Smooth muscle cell (in vitro differentiated cells): ENCODE results near the gene ANO7. TPM values are rescaled to one million over a fixed set of nuclear protein-coding genes. Genes with fewer than 3 reads are reported as not detected.

ENCODE experiments used
- DNase-seq: peaks from one replicate; lab custom pipeline; 2025; ENCODE audit not compliant: unreplicated experiment; lab: John Stamatoyannopoulos, UW
- H2AFZ ChIP-seq: fragments of 200-600 bp; sonication (generic); 2 replicates; pipeline ENCODE4 v1.6.0; 2016; ENCODE audit warnings: antibody characterized with exemption, low read depth, mild to moderate bottlenecking
- H3F3A ChIP-seq: fragments of 200-600 bp; sonication (generic); 2 replicates; pipeline ENCODE4 v1.6.0; 2017; ENCODE audit warnings: antibody characterized with exemption, low read depth
- H3K27ac ChIP-seq: fragments of 200-600 bp; sonication (generic); 2 replicates; pipeline ENCODE4 v1.5.1; 2016; ENCODE audit warnings: low read depth, mild to moderate bottlenecking
- H3K27me3 ChIP-seq: fragments of 200-600 bp; sonication (generic); 2 replicates; pipeline ENCODE4 v1.6.1; 2016; ENCODE audit warnings: low read depth, mild to moderate bottlenecking
- H3K36me3 ChIP-seq: fragments of 200-600 bp; sonication (generic); 2 replicates; pipeline ENCODE4 v1.5.1; 2016; ENCODE audit warnings: low read depth
- H3K4me1 ChIP-seq: fragments of 200-600 bp; sonication (generic); 2 replicates; pipeline ENCODE4 v1.5.1; 2016; ENCODE audit warnings: low read depth
- H3K4me2 ChIP-seq: fragments of 200-600 bp; sonication (generic); 2 replicates; pipeline ENCODE4 v1.6.0; 2016; ENCODE audit warnings: mild to moderate bottlenecking
- H3K4me3 ChIP-seq: fragments of 200-600 bp; sonication (generic); 2 replicates; pipeline ENCODE4 v1.5.1; 2016; ENCODE audit warnings: mild to moderate bottlenecking
- H3K79me2 ChIP-seq: fragments of 200-600 bp; sonication (generic); 2 replicates; pipeline ENCODE4 v1.6.0; 2016; ENCODE audit warnings: low read depth, mild to moderate bottlenecking
- H3K9ac ChIP-seq: fragments of 200-600 bp; sonication (generic); 2 replicates; pipeline ENCODE4 v1.6.0; 2016; ENCODE audit warnings: low read depth
- H3K9me3 ChIP-seq: fragments of 200-600 bp; sonication (generic); replicated peaks from 2 replicates; pipeline ENCODE4 v1.5.1; 2016; ENCODE audit warnings: low read depth
- H4K20me1 ChIP-seq: fragments of 200-600 bp; sonication (generic); 2 replicates; pipeline ENCODE4 v1.6.0; 2016; ENCODE audit warnings: low read depth
- CTCF ChIP-seq: fragments of 200-600 bp; sonication (generic); IDR thresholded peaks from 2 replicates; pipeline ENCODE4 v1.5.1; 2017; ENCODE audit warnings: borderline replicate concordance, mild to moderate bottlenecking, antibody characterized with exemption; ENCODE audit not compliant: insufficient read depth, poor library complexity, severe bottlenecking
- WGBS: methylation state at CpG from one replicate; pipeline ENCODE4 v1.1.7; 2016; ENCODE audit warnings: low lambda C conversion rate; 5-methylcytosine and 5-hydroxymethylcytosine counted together
- polyA plus RNA-seq: library from polyadenylated mRNA; unstranded; fragments of >200 nt; fragmentation: Nextera tagmentation; extraction: Ambion mirVana; gene quantifications from 2 replicates; pipeline ENCODE4 v1.2.1, GENCODE V29; 2016
- total RNA-seq: library from RNA; depleted of rRNA; stranded (reverse); fragments of >200 nt; gene quantifications from 2 replicates; pipeline ENCODE4 v1.2.3, GENCODE V29; 2014

Gene ANO7
- total and polyA plus RNA-seq, 2 experiments from 2014 or later, result 1.3 to 1.4 TPM

GRCh38 chr2:241211276-241211675, 22.8 kb downstream of the ANO7 start:
- no peaks in the 10 kb centered on the region for H3K9me3 ChIP-seq
- TF ChIP-seq CTCF, result no peak
- H3K79me2 ChIP-seq, result no peaks in the 10 kb centered on the region
- H3K4me2 ChIP-seq, result no peak overlapping the region
- H4K20me1 ChIP-seq, result no peaks in the 10 kb centered on the region
- 24% methylated on average over 2 of the region's 2 CpGs for WGBS
- H3K36me3 ChIP-seq, result no peaks in the 10 kb centered on the region
- H2AFZ ChIP-seq, result no peak overlapping the region
- no peak overlapping the region for H3K9ac ChIP-seq
- H3F3A ChIP-seq, result no peaks in the 10 kb centered on the region
- H3K27ac ChIP-seq, result no peak overlapping the region
- H3K4me3 ChIP-seq, result no peak overlapping the region
- no peak for DNase-seq
- H3K27me3 ChIP-seq, result no peaks in the 10 kb centered on the region
- no peaks in the 10 kb centered on the region for H3K4me1 ChIP-seq

- Histone ChIP-seq H3K4me3 (no peak overlapping the region), H3K36me3 (no peaks in the 10 kb centered on the region), H3K9ac (no peak overlapping the region), H3K79me2 (no peaks in the 10 kb centered on the region), H4K20me1 (no peaks in the 10 kb centered on the region), H3K27ac (no peak overlapping the region), H3K27me3 (no peaks in the 10 kb centered on the region), H3K9me3 (no peaks in the 10 kb centered on the region), H2AFZ (no peak overlapping the region), H3F3A (no peaks in the 10 kb centered on the region), H3K4me1 (no peaks in the 10 kb centered on the region), H3K4me2 (no peak overlapping the region)
- no peak for DNase-seq
- WGBS, result 92% methylated on average over 13 of the region's 13 CpGs
- TF ChIP-seq CTCF, result no peak
Observed at GRCh38 chr2:241213041-241213440, 24.6 kb downstream of the ANO7 start.

DNA sequence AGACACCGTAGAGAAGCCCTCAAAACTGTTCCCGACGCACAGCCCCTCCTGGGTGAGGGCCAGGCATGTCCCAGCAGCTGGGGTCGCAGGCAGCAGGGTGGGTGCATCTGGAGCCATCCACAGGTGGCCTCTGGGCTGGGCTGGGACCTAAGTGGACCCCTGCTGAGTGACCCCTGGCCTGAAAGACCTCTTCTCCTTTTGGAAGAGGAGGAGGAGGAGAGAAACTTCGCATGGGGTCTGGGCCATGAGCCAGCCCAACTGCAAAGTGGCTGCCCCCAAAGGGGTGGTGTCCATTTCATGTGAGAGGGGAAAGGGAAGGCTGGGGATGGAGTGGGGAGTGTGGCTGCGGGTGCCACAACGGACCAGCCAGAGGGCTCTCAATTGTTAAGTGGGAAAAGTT, 25.1 kb downstream of the ANO7 start:
- DNase-seq, result no peak
- H3K9ac ChIP-seq, result no peak overlapping the region

More for the DNA sequence above, 25.1 kb downstream of the ANO7 start:
- no peak overlapping the region for H2AFZ ChIP-seq
- WGBS, result 91% methylated on average over 7 of the region's 7 CpGs
- H3K27ac ChIP-seq, result no peak overlapping the region
- H3K4me3 ChIP-seq, result no peak overlapping the region
- H3K27me3 ChIP-seq, result no peaks in the 10 kb centered on the region
- no peaks in the 10 kb centered on the region for H3K36me3 ChIP-seq
- H3K4me1 ChIP-seq, result no peaks in the 10 kb centered on the region
- no peaks in the 10 kb centered on the region for H3K79me2 ChIP-seq
- no peaks in the 10 kb centered on the region for H3F3A ChIP-seq
- no peak overlapping the region for H3K4me2 ChIP-seq
- TF ChIP-seq CTCF, result no peak
- H4K20me1 ChIP-seq, result no peaks in the 10 kb centered on the region
- H3K9me3 ChIP-seq, result no peaks in the 10 kb centered on the region
